ENCODE measurements around the gene ALAS1.

DNA sequence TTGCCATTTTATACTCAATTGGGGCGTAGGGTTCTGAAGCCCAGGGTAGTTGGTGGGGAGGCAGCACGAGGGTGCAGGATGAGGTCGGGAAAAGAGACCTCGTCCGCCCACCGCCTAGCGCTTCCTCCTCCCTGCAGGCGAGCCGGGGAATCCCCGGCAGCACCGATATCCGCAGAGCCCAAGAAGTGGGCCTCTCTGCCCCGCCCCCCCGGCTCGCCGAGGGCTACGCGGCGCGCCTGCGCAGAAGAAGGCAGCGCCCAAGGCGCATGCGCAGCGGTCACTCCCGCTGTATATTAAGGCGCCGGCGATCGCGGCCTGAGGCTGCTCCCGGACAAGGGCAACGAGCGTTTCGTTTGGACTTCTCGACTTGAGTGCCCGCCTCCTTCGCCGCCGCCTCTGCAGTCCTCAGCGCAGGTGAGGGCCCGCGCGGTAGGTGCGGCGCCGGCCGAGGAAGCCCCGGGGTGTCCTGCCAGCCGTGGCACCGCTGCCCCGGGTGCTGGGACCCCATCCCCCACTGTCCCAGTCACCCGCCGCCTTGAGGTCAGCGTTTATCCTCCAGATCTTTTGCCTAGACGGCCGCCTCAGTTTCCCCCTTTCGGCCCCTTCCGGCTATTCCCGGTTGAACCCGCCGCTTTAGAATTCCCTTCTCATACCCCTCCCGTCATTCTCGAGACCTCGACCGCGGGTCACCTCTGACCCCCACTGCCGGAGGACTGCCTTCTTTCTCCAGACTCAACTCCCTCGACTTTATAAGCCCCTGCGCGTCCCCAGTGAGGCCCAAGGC lies at the start of gene ALAS1:
- TF ChIP-seq, protein P1, sequence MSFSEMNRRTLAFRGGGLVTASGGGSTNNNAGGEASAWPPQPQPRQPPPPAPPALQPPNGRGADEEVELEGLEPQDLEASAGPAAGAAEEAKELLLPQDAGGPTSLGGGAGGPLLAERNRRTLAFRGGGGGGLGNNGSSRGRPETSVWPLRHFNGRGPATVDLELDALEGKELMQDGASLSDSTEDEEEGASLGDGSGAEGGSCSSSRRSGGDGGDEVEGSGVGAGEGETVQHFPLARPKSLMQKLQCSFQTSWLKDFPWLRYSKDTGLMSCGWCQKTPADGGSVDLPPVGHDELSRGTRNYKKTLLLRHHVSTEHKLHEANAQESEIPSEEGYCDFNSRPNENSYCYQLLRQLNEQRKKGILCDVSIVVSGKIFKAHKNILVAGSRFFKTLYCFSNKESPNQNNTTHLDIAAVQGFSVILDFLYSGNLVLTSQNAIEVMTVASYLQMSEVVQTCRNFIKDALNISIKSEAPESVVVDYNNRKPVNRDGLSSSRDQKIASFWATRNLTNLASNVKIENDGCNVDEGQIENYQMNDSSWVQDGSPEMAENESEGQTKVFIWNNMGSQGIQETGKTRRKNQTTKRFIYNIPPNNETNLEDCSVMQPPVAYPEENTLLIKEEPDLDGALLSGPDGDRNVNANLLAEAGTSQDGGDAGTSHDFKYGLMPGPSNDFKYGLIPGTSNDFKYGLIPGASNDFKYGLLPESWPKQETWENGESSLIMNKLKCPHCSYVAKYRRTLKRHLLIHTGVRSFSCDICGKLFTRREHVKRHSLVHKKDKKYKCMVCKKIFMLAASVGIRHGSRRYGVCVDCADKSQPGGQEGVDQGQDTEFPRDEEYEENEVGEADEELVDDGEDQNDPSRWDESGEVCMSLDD (tag by site-specific recombination; IDR thresholded peaks at IDR 0.05), result no peak
- TF ChIP-seq, protein P2, sequence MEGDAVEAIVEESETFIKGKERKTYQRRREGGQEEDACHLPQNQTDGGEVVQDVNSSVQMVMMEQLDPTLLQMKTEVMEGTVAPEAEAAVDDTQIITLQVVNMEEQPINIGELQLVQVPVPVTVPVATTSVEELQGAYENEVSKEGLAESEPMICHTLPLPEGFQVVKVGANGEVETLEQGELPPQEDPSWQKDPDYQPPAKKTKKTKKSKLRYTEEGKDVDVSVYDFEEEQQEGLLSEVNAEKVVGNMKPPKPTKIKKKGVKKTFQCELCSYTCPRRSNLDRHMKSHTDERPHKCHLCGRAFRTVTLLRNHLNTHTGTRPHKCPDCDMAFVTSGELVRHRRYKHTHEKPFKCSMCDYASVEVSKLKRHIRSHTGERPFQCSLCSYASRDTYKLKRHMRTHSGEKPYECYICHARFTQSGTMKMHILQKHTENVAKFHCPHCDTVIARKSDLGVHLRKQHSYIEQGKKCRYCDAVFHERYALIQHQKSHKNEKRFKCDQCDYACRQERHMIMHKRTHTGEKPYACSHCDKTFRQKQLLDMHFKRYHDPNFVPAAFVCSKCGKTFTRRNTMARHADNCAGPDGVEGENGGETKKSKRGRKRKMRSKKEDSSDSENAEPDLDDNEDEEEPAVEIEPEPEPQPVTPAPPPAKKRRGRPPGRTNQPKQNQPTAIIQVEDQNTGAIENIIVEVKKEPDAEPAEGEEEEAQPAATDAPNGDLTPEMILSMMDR (tag by site-specific recombination; IDR thresholded peaks at IDR 0.05), result peak; percentile 47; the same call in 1 of the 2 replicates
- TF ChIP-seq ZNF274 (IDR thresholded peaks at IDR 0.05; ENCODE audit: low read length) (no peak), ZNF274 (tag by site-specific recombination; IDR thresholded peaks at IDR 0.05; ENCODE audit: borderline replicate concordance) (no peak), ZNF239 (tag by site-specific recombination; IDR thresholded peaks at IDR 0.05) (no peak)
- TF ChIP-seq, protein P3, sequence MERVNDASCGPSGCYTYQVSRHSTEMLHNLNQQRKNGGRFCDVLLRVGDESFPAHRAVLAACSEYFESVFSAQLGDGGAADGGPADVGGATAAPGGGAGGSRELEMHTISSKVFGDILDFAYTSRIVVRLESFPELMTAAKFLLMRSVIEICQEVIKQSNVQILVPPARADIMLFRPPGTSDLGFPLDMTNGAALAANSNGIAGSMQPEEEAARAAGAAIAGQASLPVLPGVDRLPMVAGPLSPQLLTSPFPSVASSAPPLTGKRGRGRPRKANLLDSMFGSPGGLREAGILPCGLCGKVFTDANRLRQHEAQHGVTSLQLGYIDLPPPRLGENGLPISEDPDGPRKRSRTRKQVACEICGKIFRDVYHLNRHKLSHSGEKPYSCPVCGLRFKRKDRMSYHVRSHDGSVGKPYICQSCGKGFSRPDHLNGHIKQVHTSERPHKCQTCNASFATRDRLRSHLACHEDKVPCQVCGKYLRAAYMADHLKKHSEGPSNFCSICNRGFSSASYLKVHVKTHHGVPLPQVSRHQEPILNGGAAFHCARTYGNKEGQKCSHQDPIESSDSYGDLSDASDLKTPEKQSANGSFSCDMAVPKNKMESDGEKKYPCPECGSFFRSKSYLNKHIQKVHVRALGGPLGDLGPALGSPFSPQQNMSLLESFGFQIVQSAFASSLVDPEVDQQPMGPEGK (tag by site-specific recombination; IDR thresholded peaks at IDR 0.05), result peak; percentile 63
- TF ChIP-seq, protein P4, sequence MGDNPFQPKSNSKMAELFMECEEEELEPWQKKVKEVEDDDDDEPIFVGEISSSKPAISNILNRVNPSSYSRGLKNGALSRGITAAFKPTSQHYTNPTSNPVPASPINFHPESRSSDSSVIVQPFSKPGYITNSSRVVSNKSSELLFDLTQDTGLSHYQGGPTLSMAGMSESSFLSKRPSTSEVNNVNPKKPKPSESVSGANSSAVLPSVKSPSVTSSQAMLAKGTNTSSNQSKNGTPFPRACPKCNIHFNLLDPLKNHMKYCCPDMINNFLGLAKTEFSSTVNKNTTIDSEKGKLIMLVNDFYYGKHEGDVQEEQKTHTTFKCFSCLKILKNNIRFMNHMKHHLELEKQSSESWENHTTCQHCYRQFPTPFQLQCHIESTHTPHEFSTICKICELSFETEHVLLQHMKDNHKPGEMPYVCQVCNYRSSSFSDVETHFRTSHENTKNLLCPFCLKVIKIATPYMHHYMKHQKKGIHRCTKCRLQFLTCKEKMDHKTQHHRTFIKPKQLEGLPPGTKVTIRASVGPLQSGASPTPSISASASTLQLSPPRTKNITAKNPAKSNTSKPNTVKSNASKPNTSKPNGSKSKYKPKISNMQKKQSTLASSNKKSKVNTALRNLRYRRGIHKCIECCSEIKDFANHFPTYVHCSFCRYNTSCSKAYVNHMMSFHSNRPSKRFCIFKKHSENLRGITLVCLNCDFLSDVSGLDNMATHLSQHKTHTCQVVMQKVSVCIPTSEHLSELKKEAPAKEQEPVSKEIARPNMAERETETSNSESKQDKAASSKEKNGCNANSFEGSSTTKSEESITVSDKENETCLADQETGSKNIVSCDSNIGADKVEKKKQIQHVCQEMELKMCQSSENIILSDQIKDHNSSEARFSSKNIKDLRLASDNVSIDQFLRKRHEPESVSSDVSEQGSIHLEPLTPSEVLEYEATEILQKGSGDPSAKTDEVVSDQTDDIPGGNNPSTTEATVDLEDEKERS (tag by site-specific recombination; IDR thresholded peaks at IDR 0.05), result no peak
